HG03439 (cell line): Measurements from ENCODE around the gene MTA2.

ENCODE experiments used
- ATAC-seq: cut with Tn5 transposase; IDR thresholded peaks from one replicate; pipeline ENCODE4 v1.9.1; 2021; ENCODE audit warnings: mild to moderate bottlenecking, moderate library complexity; ENCODE audit not compliant: unreplicated experiment

Gene MTA2

DNA sequence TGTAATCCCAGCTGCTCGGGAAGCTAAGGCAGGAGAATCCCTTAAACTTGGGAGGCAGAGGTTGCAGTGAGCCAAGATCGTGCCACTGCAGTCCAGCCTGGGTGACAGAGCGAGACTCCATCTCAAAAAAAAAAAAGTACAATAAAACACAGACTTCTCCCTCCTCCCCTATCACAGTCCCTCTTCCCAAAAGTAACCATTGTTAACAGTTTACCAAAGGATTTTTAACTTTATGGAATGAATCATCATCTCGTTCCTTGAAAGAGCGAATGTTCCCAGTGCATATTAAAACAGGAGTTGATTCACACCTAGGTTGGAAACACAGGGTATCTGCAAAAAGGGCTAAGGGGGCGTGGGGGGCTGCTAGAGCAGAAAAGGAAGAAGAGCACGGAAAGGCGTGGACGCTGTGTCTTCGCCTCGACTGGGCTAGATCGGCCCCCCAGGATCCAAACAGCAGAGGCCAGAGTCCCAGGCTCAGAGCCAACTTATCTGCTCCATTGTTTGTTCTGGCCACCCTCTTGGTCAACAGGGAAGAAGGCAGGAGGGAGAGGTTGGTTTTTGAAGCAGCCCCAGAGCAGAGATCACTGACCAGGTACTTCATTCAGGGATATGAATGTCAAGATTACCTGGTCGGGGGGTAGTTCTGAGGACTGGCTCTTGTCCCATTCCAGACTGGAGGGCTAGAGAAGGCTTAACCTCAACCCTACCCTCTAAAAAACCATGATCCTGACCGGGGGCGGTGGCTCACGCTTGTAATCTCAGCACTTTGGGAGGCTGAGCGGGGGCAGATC is 52.9 kb downstream of the MTA2 start:
- ATAC-seq: no peak

DNA sequence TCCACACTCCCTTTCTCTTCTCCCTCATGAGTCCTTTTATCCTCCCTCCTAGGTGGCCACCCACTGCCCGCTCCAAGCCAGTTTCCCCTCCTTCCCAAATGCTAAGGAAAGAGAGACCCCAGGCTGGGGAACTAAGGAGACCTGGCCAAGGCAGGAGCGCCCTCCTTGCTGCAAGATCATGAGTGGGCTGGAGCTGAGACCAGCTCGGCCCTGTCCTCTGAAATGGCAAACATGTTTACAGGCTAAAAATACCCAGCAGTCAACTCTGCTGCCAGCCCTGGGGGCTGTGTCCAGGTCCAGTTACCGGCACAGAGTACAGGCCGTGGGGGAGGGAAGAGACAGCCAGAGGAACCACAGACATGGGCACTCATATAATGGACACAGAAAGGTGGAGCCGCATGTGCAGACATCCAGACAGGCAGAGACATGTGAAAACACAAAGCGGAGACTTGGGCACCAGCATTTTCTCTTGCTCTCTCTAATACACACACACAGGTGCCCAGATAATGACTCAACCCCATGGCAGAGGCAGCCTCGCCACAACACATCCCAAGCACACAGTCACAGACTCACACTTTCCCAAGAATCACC is 53.9 kb downstream of the MTA2 start:
- no peak for ATAC-seq

DNA sequence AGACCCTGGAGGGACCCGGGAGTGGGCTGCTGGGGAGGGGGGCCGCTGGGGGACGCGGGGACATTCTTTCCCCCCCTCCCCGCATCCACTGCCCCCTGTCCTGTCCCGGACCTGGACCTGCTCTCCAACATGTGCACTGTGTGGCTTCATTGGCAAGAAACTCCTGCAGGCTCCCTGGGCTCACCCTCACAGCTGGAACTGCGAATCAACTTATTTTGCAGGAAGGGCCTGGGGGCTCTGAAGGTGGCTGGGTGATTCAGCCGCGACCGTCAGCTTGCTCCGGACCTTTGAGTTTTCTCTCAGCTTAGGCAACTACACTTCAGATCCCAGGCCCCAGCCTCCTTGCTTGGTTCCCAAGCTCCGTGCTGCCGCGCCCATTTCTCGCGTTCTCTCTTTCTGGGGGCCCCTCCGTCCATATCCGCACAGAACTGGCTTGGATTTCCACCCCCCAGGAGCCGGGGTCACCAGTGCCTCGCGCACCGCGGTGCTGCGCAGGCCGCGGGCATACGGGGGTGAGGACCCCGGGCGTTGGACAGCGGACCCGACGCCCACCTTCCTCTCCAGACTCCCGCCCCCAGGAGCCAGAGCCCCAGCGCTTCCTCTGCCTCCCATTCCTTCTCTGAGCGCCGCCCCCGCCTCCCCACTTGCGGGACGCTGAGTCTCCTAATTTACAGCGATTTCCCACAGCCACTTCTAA is 54.6 kb downstream of the MTA2 start:
- no peak for ATAC-seq

DNA sequence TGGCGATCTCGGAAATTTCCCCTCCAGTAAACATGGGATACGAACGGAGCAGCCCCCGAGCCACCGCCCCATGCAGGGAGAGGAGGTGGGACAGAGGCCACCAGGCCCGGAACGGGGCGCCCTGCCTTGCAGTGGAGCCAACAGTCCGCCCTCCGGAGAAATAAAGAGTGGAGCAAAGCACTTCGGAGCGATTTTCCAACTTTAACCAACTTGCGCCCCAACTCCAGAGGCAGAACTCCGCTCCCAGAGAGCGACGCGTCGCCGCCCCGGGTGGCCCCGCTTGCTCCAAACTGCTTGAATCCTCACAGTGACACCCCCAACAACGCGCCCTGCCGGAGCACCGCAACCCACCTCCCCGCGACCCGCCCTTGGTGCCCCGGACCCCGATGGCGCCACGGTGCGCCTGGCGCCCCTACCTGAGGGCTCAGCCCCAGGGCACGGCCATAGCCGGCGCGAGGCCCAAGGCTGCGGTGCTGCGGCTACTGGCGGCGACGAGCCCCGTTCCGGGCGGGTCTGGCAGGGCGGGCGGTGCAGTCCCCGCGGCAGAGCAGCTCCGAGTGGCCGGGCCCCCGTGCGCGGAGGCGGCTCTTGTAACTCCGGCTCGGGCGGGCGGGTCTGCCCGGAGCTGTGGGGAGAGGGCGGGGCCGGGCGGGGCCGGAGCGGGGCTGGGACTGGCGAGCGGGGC is 55.3 kb downstream of the MTA2 start, which contains the start of gene AHNAK:
AHNAK (minus strand) TSS at position 563 of the 685 bp plus-strand sequence. CDS start 10,708 bp downstream, outside the sequence.
- no peak for ATAC-seq

DNA sequence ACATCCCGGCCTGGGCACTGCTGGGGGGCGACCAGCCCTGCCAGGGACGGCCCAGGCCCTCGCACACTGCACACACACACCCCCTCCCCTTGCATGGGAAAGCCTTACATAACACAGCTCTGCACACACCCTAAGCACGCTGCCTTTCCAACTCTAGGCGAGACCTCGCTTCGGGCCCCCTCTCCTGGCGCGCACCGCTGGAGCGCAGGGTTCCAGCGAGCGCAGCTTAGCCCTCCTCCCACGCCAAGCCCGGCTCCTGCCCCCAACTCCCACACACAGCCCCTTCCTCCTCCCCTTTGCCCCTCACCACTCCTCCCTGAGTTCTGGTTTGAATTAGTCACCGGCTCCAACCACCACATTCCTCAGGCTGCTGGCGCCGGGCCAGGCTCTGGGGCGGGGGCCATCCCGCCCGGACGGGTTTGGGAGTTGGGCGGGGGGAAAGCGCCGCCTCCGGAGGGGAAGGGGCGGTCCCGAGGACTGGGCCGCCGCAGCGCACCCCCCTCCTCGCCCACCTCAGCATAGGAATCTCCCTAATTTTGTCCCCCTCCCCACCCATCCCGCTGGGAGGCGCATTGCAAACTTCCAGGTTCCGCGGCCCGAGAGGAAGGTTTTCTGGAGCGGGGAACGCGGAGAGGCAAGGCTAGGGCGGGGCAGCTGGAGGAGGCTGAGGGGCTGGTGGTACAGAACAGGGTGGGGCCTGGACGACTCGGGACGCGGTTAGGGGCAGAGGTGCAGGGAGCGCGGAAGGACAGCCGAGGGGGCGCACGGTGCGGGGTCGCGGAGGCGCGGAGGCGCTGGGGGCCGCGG is 56.0 kb downstream of the MTA2 start:
- no peak for ATAC-seq

DNA sequence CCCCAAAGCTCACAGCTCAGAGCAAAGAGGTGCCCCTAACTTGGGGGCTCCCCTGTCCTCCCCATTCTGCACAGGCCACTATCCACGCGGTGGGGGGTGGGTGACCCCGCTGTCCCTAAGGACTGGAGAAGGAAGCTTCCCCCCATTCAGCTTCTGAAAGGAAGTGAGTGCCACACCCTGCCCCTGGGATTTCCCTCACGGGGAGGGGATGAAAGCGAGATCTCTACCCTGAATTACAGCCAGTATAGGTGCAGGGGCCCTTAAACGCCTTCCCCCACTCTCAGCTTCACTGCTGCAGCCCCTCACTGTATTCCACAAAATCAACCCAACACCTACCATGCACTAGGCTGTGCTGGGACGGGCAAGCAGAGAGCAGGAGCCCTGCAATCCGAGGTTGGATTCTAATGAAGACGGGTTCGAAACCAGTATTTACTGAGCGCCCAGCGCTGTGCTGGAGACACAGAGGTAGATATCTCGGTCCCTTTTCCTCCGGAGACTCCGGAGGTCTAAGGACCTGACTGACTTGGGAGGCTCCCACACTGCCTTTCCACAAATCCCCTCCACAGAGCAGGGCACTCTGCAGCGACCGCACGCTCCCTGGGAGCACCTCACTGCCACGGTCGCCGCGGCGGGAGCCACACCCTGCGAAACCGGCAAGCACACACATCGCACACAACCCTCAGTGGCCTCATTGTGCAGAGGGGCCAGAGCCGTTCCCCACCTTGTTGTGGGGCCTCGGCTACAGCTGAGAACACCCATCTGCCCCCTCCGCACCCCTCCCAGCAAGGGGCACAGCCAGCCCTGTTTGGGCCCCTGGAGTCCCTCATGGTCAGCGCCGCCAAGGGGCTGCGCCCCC is 56.9 kb downstream of the MTA2 start:
- ATAC-seq: no peak

DNA sequence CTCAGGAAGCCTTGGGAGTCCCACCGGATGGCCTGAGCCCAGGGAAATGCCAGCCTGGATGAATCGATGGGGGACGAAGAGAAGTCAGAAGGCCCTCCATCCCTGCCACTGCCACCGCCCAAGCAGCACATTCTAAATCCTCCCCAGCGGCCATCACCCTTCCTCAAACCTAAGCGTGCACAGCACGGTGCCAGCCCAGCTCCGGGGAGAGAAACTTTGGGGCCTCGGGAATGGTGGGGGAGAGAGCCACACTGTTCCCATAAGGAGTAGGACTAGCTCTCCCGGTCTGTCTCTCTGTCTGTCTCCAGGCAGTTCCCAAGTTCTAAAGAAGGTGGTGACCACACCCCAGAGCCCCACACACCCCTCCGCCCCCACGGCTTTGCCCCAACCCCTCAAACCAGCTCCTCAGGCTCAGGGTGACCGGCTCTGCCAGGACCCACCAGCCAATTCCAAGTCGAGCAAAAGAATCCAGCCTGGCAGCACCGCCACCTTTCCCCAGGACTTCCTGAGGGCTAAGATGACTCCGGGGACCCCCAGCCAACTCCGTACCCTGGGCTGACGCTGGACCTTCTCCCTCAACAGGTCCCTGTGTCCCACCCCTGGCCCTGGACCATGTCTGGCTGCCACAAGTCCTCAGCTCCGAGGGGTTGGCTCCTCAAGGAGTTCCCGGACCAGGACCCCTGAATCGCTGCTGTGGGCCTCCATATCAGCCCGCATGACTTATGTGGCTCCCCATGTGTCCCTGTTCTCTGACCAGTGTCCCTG is 57.8 kb downstream of the MTA2 start:
- no peak for ATAC-seq
